ENCODE measurements around the gene EIF5.

Gene EIF5

DNA sequence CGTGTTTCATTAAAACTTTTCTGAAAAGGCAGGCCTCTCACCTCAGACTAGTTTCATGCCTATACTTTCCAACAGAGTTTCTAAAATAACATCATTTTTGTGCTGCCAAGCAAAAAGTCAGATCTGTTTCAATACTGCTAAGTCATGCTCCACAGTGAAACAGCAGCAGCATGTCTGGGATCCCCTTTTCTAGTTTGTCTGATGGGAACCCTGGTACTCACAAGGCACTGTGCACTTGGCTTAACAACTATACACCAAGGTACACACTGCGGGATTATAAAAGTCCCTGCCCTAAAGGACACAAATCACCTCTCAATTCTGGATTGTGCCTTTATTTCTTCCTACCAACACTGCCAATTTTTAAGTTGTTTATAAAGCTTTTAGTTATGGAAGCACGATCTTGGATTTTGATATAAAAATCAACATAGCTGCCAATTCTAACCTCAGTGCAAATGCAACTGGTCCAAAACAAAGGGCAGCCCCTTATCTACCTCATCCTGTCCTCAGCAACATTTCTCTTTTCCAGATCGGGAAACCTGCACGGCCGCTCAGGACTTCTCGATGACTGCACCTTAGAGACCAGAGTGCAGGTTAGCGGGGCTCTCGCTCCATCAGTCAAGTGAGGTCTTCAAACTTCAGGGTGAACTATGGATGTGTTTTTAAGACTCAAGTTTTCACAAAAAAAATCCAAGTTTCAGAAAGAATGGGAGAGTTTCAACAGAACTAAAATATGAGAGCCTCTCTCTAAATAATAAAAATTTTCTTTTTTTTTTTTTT is 1.7 kb upstream of the EIF5 start:
- H3K36me3 ChIP-seq (ENCODE audit: insufficient read depth, low read length), result peaks cover 21% of the 10 kb centered on the region
- H3K27me3 ChIP-seq (ENCODE audit: insufficient read depth, low read length), result no peaks in the 10 kb centered on the region
- peaks cover 14% of the 10 kb centered on the region for H3K4me1 ChIP-seq (ENCODE audit: insufficient read depth, low read length)
- no peaks in the 10 kb centered on the region for H3K9me3 ChIP-seq (ENCODE audit: low read length)
- no peak overlapping the region for H3K4me3 ChIP-seq (ENCODE audit: low read length)
- no peak overlapping the region for H2AFZ ChIP-seq (ENCODE audit: low read depth, low read length)

DNA sequence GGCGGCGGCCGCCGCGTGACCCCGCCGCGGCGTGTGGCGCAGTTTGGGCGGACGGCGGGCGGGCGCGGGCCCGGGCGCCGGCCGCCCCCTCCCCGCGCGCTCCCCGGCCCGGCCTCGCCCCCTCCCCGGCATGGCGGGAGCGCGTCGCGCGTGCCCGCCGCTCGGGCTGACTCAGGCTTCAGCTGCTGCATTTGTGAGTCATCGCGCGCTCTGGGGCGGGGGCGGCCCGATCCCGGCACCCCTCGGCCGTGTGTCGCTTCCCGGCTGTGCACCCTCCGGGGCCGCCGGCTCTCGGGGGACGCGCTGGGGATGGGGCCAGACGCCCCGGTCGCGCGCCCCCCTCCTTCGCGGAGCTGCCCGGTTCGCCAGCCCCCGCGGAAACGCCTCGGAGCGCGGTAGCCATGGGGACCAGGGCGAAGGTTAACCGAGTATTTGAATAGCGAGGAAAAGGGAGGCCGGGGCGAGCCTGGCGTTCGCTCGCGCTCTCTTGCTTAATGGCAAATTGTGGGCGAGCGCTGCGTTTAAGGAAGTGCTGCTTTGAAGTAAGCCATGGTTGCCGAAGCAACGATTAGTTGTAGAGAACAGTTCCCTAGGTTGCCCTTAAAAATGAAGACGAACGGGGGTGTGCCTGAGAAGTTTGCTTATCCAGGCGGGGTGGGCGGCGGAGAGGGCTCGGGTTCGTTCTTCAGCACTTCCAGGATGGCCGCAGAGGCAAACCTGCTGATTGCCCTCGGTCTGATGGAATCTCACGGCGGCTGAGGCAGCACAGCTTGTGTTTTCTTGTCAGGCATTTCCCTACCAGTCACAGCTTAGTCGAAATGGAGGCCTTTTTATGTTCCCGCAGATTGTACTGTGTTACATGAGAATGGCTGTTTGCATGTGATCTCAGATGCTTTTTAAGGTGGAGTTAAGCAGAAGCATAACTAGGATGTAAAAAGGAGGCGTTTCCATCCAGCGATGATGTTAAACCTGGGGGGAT is 896 bp downstream of the EIF5 start:
- H3K4me1 ChIP-seq (ENCODE audit: insufficient read depth, low read length), result peaks cover 14% of the 10 kb centered on the region
- H2AFZ ChIP-seq (ENCODE audit: low read depth, low read length), result no peak overlapping the region
- peak overlapping the region; percentile 63 for H3K4me3 ChIP-seq (ENCODE audit: low read length)
- H3K27me3 ChIP-seq (ENCODE audit: insufficient read depth, low read length), result no peaks in the 10 kb centered on the region
- H3K36me3 ChIP-seq (ENCODE audit: insufficient read depth, low read length), result peaks cover 47% of the 10 kb centered on the region
- no peaks in the 10 kb centered on the region for H3K9me3 ChIP-seq (ENCODE audit: low read length)

DNA sequence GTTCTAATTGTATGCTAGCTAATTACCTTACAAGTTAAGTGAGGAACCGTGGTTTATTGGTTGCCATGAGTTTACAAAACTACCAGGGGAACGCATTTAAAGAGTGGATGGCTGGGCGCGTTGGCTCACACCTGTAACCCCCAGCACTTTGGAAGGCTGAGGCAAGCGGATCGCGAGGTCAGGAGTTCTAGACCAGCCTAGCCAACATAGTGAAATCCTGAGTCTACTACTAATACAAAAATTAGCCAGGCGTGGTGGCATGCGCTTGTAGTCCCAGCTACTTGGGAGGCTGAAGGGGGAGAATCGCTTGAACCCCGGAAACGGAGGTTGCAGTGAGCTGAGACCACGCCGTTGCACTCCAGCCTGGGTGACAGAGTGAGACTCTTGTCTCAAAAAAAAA is 2.2 kb downstream of the EIF5 start:
- H3K36me3 ChIP-seq (ENCODE audit: insufficient read depth, low read length), result peaks cover 60% of the 10 kb centered on the region
- no peaks in the 10 kb centered on the region for H3K27me3 ChIP-seq (ENCODE audit: insufficient read depth, low read length)
- peak overlapping the region; percentile 63 for H3K4me3 ChIP-seq (ENCODE audit: low read length)
- no peak overlapping the region for H2AFZ ChIP-seq (ENCODE audit: low read depth, low read length)
- H3K4me1 ChIP-seq (ENCODE audit: insufficient read depth, low read length), result peaks cover 14% of the 10 kb centered on the region
- no peaks in the 10 kb centered on the region for H3K9me3 ChIP-seq (ENCODE audit: low read length)

DNA sequence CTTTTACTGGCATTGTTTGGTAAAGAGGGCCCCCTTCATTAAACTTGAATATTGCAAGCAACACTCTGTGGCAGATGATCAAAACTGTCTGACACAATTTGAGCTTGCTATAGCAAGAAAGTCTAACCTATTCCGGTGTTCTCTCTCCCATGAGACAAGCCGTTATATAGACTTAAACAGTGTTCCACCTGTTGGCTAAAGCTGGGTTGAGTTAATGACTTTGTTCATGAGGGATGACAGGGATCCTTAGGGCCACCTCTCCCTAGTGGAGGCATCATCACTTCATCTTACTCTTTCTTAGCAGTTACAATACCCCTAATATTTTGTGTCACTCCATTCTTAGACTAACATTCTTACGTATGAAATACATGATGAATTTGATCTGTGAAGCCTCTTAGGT is 3.8 kb downstream of the EIF5 start:
- peaks cover 76% of the 10 kb centered on the region for H3K36me3 ChIP-seq (ENCODE audit: insufficient read depth, low read length)
- no peak overlapping the region for H3K4me3 ChIP-seq (ENCODE audit: low read length)
- H3K27me3 ChIP-seq (ENCODE audit: insufficient read depth, low read length), result no peaks in the 10 kb centered on the region
- no peaks in the 10 kb centered on the region for H3K9me3 ChIP-seq (ENCODE audit: low read length)
- H2AFZ ChIP-seq (ENCODE audit: low read depth, low read length), result no peak overlapping the region
- peaks cover 14% of the 10 kb centered on the region for H3K4me1 ChIP-seq (ENCODE audit: insufficient read depth, low read length)

DNA sequence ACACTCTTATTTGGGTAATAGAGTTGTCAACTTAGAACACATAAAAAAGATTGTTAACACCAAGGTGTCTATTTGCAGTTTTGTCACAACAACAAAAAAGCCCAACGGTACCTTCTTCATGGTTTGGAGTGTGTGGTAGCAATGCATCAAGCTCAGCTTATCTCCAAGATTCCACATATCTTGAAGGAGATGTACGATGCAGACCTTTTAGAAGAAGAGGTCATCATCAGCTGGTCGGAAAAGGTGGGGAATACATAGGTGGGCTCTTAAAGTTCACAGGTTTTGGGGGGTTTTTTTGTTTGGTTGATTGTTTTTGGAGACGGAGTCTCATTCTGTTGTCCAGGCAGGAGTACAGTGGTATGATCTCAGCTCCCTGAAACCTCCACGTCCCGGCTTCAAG is 5.5 kb downstream of the EIF5 start:
- H3K27me3 ChIP-seq (ENCODE audit: insufficient read depth, low read length), result no peaks in the 10 kb centered on the region
- H3K36me3 ChIP-seq (ENCODE audit: insufficient read depth, low read length), result peaks cover 93% of the 10 kb centered on the region
- no peaks in the 10 kb centered on the region for H3K9me3 ChIP-seq (ENCODE audit: low read length)
- H3K4me3 ChIP-seq (ENCODE audit: low read length), result no peak overlapping the region
- H3K4me1 ChIP-seq (ENCODE audit: insufficient read depth, low read length), result peaks cover 14% of the 10 kb centered on the region
- H2AFZ ChIP-seq (ENCODE audit: low read depth, low read length), result no peak overlapping the region

DNA sequence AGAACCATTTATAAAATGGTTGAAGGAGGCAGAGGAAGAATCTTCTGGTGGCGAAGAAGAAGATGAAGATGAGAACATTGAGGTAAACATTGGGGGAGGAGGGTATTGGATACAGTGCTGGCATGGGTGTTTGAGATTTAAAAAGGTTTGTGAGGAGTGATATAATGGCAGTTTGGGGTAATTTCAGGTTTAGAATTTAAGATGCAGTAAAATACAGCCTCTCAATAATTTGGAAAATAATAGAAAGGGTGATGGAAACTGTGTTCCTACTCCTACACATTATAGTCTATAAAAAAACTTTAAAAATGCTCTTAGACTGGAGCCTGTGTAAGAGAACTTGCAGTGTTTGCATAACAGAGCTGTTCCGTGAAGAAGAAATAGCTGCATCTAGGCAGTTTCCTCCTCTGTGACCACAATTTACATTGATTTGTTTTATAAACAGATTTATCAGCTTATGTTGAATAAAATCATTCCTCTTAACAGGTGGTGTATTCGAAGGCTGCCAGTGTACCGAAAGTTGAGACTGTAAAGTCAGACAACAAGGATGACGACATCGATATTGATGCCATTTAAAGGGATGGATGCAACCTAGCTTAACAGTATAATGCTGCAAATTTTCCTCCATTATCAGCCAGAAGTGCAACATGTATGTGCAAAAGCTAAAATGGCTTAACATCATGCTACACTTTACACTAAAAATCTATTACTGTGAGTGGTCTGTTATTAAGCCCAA is 6.6 kb downstream of the EIF5 start:
- no peaks in the 10 kb centered on the region for H3K27me3 ChIP-seq (ENCODE audit: insufficient read depth, low read length)
- peaks cover 91% of the 10 kb centered on the region for H3K36me3 ChIP-seq (ENCODE audit: insufficient read depth, low read length)
- H3K4me3 ChIP-seq (ENCODE audit: low read length), result no peak overlapping the region
- no peaks in the 10 kb centered on the region for H3K9me3 ChIP-seq (ENCODE audit: low read length)
- H2AFZ ChIP-seq (ENCODE audit: low read depth, low read length), result no peak overlapping the region
- peaks cover 10% of the 10 kb centered on the region for H3K4me1 ChIP-seq (ENCODE audit: insufficient read depth, low read length)

DNA sequence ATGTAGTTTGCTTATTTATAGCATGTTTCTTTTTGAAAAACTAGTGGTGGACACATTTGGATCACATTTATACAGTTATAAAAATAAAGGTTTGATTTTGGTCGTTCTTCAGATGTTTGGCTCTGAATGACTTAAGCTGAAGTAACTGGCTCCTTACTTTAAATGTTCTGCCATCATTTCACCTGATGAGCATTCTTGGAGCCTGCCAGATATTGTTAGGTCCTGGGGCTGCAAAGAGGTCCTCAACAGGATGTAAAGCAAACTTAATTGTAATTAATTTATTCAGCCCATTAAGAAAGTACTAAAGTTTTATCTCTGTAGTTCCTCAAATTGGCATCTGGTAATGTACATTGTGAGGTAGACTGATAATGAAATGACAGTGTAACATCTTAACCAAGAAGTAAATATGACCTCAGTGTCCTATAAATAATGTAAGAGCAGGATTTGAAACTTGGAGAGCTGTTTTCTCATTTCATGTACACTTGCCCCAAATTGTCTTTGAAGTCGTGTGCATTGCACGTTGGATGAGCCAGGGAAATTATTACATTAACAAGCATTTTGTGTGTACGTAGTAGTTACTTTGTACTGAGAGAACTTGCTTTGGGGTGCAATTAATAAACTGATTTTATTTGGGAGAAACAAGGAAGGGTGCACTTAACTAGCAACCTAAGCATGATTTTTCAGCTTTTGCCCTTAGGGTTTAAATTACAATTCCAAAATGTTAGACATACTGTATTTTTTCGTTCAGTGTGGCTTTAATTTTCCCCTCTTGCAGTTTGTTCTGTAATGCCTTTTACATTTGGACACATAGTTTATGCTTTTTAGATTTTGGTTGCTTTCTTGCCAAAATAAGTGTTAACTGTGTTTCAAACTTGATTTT is 7.5 kb downstream of the EIF5 start:
- H3K9me3 ChIP-seq (ENCODE audit: low read length), result no peaks in the 10 kb centered on the region
- no peaks in the 10 kb centered on the region for H3K27me3 ChIP-seq (ENCODE audit: insufficient read depth, low read length)
- no peak overlapping the region for H2AFZ ChIP-seq (ENCODE audit: low read depth, low read length)
- H3K4me1 ChIP-seq (ENCODE audit: insufficient read depth, low read length), result peaks cover 2% of the 10 kb centered on the region
- H3K36me3 ChIP-seq (ENCODE audit: insufficient read depth, low read length), result peaks cover 82% of the 10 kb centered on the region
- H3K4me3 ChIP-seq (ENCODE audit: low read length), result no peak overlapping the region

DNA sequence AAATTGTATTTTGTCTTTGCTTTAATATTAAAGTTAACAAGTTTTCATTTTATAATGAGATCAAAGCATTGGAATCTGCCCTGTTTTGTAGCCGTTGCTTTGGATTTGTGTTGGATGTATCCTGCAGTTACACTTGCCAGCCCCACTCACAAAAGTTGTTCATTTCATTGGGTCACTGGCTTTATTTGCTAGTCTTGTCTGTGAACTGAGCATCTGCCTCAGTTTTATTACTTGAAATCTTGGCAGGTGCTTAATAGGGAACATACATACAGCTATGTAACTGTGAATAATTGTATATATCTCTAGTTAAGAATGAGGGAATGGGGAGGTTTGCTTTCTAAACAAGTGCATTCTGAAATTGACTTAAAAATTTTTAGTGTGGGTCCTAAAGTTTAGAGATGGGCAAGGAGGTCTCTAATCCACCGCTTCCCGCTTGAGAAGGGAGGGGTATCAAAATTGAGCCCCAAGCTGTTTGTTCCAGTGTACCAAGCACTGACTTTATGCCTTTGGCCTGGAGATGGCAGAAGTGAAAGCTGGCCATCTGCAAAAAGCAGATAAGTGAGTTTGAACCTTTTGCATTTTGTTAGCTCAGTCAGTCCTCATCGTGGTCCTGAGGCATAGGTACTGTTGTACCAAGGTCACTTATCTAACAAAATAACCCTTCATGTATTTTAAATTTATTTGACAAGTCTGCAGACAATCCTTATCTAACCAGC is 9.3 kb downstream of the EIF5 start:
- H3K4me1 ChIP-seq (ENCODE audit: insufficient read depth, low read length), result no peaks in the 10 kb centered on the region
- H2AFZ ChIP-seq (ENCODE audit: low read depth, low read length), result no peak overlapping the region
- H3K4me3 ChIP-seq (ENCODE audit: low read length), result no peak overlapping the region
- peaks cover 64% of the 10 kb centered on the region for H3K36me3 ChIP-seq (ENCODE audit: insufficient read depth, low read length)
- no peaks in the 10 kb centered on the region for H3K9me3 ChIP-seq (ENCODE audit: low read length)
- H3K27me3 ChIP-seq (ENCODE audit: insufficient read depth, low read length), result no peaks in the 10 kb centered on the region

DNA sequence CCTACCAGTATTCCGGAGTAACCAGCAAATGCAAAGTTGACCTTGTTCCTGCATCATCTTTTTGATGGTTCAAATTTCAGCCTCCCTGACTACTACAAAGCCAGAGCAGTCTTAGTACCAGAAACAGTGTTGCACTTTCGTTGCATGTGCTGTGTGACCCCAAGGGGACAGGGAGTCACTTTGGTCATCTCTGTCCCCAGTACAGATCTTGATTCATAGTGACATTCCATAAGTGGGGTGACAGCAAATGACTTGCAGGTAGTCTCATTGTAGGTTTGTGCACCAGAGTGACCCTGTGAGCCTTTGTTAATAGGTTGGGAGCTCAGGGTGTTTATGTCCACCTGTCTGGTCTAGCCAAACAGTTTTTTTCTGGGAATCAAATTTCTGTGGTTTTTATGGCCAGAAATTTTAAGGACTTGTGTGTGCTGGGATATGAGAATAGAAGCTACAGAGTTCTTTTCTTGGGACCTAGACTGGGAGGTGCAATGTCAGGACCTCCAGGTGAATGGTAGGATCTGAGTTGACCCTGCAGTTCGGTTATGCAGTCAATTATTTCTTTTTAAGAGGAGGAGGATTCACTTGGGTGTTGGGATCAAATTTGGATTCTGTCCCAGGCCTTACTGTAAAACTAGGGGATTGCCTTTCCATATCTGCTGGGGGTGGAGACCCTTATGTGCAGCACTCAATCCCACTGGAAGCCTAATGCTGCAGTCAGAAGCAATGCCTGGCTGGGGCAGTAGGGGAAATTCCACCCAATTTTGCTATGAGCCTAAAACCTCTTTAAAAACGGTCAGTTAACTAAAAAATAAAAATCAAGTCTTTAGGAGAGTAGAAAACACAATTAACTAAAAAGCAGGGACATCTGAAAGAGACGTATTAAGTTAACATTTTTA is 10.1 kb downstream of the EIF5 start:
- no peaks in the 10 kb centered on the region for H3K4me1 ChIP-seq (ENCODE audit: insufficient read depth, low read length)
- H3K4me3 ChIP-seq (ENCODE audit: low read length), result no peak overlapping the region
- H3K9me3 ChIP-seq (ENCODE audit: low read length), result no peaks in the 10 kb centered on the region
- H3K36me3 ChIP-seq (ENCODE audit: insufficient read depth, low read length), result peaks cover 56% of the 10 kb centered on the region
- H2AFZ ChIP-seq (ENCODE audit: low read depth, low read length), result no peak overlapping the region
- no peaks in the 10 kb centered on the region for H3K27me3 ChIP-seq (ENCODE audit: insufficient read depth, low read length)

DNA sequence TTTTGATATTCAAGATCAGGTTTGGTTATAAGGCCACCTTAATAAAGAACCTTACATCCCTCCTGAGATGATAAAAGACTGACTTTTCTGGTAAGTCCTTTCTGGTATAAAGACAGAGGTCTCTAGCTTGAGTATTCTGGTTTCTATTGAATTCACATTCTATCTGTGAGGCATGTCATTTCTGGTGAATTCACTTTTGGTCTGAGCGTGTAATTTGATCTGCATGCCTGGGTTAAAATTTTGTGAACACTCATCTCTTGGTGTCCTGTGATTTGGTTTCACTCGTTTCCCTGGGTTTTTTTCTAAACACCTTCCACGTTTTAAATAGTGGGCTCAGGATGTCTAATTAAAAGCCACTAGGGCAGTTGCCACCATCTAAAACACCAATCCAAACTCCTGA is 12.2 kb downstream of the EIF5 start:
- Histone ChIP-seq H3K27me3 (ENCODE audit: insufficient read depth, low read length) (no peaks in the 10 kb centered on the region), H3K4me1 (ENCODE audit: insufficient read depth, low read length) (no peaks in the 10 kb centered on the region), H2AFZ (ENCODE audit: low read depth, low read length) (no peak overlapping the region), H3K9me3 (ENCODE audit: low read length) (no peaks in the 10 kb centered on the region), H3K36me3 (ENCODE audit: insufficient read depth, low read length) (peaks cover 35% of the 10 kb centered on the region), H3K4me3 (ENCODE audit: low read length) (no peak overlapping the region)

DNA sequence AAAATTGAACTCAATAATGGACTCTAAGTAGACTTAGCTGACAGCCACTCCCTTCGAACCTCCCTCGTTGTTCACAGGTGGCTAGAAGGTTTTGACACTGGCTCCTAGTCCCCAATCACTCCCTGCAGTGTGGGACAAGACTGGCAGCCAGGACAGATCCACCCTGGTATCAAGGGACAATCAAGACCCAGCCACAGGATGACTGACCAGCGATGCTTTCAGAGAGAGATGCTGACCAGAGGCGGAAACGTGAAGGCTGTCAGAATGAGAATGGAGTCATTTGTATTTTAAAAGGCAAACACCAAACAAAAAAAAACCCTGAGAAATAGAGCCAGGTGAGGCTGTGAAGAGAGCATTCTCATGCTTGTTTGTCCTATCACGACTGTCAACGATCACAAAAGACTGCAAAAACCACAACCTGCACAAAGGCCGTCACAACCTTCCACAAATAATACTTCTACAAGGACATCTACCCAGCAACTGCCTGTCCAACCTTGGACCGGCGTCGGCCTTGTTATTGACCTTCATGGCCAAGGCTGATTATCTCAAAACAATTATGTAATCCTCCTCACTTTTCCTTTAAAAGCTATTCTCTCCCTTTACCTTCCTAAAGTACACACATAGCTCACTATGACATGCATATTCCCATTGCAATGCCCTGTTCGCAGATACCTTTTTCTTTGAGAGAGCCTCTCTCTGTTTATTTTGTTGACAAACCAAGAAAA is 13.2 kb downstream of the EIF5 start:
- no peak overlapping the region for H3K4me3 ChIP-seq (ENCODE audit: low read length)
- no peak overlapping the region for H2AFZ ChIP-seq (ENCODE audit: low read depth, low read length)
- H3K4me1 ChIP-seq (ENCODE audit: insufficient read depth, low read length), result no peaks in the 10 kb centered on the region
- H3K36me3 ChIP-seq (ENCODE audit: insufficient read depth, low read length), result peaks cover 25% of the 10 kb centered on the region
- H3K9me3 ChIP-seq (ENCODE audit: low read length), result no peaks in the 10 kb centered on the region
- H3K27me3 ChIP-seq (ENCODE audit: insufficient read depth, low read length), result no peaks in the 10 kb centered on the region
